NCI-H1417 treated with DMSO at 0.1 percent for 48 hours (cell line): ENCODE results near the gene ULK1.

Source experiments
- DNase-seq: peaks from one replicate; lab custom pipeline; 2025; lab: John Stamatoyannopoulos, UW

Gene ULK1

GRCh38 chr12:131894313-131894860 is at the start of gene ULK1:
Gene ULK1 (plus strand): TSS chr12:131894622. CDS start chr12:131895002, 380 bp downstream.
- peak; percentile 45 for DNase-seq

GRCh38 chr12:131844656-131845055 is 49.8 kb upstream of the ULK1 start:
- no peak for DNase-seq

- DNase-seq = no peak
These were observed 49.3 kb upstream of the ULK1 start for GRCh38 chr12:131845121-131845520.

DNA sequence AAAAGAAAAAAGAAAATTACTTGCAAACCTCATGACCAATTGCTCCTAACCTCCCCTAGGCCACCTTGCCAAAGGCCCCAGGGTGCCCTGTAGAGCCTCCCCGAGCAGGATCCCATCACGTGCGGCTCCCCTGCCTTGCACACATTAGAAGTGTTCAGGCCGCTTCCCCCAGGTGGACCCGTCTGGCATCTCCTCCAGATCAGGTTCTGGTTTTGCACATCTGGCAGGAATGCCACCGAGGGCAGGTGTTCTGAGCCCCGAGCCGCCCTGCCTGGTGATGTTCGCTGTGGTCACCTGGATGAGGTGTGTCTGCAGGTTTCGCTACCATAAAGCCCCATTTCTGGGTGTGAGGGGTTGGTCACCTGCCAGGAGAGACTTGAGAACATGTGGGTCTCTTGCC is 47.0 kb upstream of the ULK1 start:
- no peak for DNase-seq

- DNase-seq = no peak
These were observed 45.7 kb upstream of the ULK1 start for GRCh38 chr12:131848753-131849152.

GRCh38 chr12:131849700-131850553 is 44.5 kb upstream of the ULK1 start:
- no peak for DNase-seq

- no peak for DNase-seq
These were observed 43.4 kb upstream of the ULK1 start for GRCh38 chr12:131850856-131851559.

DNA sequence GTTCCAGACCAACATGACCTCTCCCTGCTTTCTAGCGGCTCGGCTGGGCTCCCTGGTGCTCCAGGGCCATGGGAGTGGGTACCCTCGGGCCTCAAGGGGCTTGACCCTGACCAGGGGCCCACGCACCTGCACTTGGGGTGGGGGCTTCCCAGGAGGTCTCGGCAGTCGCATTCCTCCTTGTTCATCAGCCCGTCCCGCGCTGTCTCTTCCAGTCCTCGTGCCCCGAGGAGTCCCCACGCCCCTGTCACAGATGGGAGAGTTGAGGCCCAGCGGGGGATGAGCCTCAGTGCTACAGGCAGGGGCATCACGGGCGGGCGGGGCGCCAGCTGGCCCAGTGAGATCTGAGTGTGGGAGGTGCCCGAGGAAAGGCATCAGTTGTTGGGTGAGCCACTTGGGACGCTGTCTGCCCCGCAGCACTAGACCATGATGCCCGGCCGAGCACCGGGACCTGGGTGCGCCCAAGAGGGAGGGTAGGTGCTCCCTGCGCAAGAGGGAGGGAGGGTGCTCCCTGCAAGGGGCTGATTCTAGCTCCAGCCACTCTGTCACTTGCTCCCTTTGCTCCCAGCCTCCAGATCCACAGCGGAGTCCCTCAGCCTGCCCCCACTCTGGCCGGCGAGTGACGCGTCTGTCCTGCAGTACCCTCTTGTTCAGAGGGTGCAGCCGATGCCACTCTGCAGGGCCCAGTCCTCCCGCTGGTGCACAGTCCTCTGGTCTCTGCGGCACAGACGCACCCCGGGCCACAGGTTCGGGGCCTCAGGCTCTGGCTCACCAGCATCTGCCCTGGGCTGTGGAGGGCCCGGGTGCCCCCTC is 42.5 kb upstream of the ULK1 start:
- no peak for DNase-seq

DNA sequence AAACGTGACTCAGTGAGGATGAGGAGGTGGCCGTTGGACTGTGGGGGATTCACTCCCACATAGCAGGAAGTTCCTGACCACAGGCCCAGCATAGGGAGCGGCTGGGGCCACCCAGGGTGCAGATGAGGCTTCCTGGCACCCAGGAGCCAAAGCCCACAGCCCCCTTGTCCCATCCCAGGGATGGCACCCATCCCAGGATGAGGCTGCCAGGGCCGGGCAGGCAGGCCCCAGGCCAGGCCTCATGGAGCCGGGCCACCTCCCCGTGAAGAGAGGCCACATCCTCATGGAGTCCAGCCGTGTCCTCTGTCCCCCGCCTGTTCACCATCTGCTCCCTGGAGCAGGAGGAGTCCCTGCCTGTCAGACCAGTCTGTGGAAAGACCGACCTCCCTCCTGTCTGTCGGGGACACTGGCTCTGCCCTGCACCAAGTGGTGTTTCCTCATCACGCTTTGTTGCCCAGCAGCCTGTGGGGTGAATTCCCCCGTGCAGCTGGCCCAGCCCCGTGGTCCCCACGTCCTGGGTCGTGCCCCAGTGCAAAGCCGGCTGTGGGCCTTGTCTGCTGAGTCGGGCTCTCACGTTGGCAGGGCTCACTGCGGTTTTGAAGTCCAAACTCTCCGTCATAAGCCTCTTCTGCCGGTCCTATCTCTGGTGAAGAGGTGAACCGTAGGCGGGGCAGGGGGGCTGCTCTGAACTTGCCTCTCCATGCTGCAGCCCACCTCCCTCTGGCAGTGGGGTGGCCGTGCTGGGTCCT is 41.7 kb upstream of the ULK1 start:
- no peak for DNase-seq

GRCh38 chr12:131853832-131854797 is 40.3 kb upstream of the ULK1 start:
- DNase-seq = no peak

DNA sequence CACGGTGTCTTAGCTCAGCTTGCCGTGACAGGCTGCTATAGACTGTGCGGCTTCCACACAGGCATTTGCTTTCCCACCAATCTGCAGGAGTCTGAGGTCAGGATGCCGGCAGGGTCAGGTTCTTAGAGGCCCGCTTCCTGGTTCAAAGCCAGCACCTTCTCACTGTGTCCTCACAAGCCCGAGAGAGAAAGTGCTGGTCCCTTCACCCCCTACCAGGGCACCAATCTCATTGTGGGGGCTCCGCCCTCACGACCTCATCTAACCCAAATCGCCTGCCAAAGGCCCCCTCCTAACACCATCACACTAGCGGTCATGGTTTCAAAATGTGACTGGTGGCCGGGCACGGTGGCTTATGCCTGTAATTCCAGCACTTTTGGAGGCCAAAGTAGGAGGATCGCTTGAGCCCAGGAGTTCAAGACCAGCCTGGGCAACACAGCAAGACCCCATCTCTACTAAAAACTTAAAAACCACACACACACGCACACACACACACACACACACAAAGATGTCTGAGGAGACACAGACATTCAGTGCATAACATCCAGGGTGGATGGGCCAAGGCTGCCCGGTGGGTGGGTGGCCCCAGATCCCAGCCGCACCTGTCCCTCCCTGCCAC is 39.5 kb upstream of the ULK1 start:
- DNase-seq = no peak

- DNase-seq = no peak
These were observed 38.8 kb upstream of the ULK1 start for GRCh38 chr12:131855521-131856142.

DNA sequence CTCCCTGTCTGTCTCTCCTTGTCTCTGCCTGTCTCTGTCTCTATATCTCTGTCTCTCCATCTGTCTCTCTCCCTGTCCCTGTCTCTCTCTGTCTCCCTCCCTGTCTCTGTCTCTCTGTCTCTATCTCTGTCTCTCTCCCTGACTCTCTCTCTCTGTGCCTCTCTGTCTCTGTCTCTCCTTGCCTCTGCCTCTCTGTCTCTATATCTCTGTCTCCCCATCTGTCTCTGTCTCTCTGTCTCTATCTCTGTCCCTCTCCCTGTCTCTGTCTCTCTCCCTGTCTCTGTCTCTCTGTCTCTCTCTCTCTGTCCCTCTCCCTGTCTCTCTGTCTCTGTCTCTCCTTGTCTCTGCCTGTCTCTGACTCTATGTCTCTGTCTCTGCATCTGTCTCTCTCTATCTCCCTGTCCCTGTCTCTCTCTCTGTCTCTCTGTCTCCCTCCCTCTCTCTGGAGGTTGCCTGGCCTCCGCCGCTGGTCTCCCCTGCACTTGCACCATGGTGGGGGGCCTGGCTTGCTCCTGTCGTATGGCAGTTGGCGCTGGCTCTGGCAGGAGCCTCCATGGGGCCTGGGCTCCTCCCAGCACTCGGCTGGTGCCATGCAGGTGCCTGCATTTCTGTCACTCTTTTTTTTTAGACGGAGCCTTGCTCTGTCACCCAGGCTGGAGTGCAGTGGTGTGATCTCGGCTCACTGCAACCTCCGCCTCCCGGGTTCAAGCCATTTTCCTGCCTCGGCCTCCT is 37.9 kb upstream of the ULK1 start:
- no peak for DNase-seq

DNA sequence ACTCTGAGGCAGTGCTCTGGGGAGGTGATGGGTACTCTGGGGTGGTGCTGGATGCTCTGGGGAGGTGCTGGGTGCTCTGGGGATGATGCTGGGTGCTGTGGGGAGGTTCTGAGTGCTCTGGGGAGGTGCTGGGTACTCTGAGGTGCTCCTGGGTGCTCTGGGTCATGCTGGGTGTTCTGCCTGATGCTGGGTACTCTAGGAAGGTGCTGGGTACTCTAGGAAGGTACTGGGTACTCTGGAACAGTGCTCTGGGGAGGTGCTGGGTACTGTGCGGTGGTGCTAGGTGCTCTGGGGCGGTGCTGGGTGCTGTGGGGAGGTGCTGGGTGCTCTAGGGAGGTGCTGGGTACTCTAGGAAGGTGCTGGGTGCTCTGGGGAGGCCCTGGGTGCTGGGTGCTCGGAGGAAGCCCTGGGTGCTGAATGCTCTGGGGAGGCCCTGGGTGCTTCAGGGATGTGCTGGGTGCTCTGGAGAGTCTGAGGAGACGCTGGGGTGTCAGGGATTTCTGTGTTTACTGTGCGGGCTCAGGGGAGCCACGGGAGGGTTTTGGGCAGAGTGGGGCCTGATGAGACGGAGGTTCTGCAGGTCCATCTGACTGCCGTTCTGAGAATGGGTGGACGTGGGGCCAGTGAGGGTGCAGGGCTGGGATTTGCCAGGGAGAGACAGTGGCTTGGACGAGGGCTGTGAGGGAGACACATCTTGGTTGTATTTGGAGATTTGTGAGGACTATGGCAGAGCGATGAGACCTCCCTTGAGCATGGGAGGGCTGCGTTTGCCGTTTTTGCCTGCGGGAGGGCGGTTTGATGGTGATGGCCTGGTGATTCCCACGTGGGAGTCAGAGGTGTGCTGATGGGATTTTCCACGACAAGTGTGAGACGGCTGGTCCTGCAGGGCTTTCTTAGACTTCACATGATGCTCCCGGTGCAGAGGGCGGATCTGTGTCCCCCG is 36.2 kb upstream of the ULK1 start:
- no peak for DNase-seq

GRCh38 chr12:131860472-131861260 is 33.8 kb upstream of the ULK1 start:
- DNase-seq = no peak

DNA sequence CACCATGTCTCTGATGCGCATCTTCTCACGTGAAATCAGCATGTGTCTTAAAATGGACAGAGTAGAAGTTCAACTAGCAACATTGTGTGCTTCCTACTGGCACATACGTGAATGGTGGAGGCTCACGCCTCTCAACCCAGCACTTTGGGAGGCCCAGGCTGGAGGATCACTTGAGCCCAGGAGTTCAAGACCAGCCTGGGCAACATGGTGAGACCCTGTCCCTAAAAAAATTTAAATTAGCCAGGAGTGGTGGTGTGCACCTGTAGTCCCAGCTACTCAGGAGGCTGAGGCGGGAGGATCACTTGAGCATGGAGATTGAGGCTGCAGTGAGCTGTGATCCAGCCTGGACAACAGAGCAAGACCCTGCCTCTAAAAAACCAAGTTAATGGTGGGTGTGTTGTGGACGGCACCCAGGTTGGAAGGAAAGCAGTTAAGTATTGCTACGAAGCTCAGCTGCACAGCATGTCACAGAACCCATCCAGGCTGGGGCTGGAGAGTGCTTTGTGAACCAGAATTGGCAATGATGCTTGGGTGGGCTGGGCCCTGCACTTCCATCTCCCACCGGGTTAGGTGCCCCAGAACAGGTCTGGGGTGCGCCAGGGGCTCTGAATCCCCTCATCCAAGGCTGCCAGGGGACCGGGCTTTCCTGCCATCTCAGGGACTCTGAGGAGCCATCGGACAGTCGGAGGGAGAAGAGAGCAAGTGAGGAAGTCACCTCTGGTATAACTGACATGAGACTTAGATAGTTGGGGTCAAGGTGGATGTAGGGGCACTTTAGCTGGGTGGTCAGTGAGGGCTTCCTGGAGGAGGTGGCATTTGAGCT is 33.0 kb upstream of the ULK1 start:
- DNase-seq = no peak
